Measurements from ENCODE around the gene SPSB3. TPM values are rescaled to one million over a fixed set of nuclear protein-coding genes. Genes with fewer than 3 reads are reported as not detected.
A peak's percentile ranks its signal among the peaks of the same experiment; 100 is the strongest.

SPSB3 gene
- total and polyA plus RNA-seq, 2 of the 13 experiments (the other 11 are each of a cell fraction or from before 2014, with no cell fraction given) = 13.2 to 21.9 TPM

GRCh38 chr16:1825864-1826690 lies 43.7 kb upstream of the SPSB3 start (continued):
- TF ChIP-seq CREB1 (IDR thresholded peaks at IDR 0.05) (no peak), CREB1 (CRISPR knock-in tag; IDR thresholded peaks at IDR 0.05) (no peak), RCOR2 (CRISPR knock-in tag; IDR thresholded peaks at IDR 0.05) (peak; percentile 11; the same call in 1 of the 2 replicates), HBP1 (CRISPR knock-in tag; IDR thresholded peaks at IDR 0.05; ENCODE audit: low read depth) (no peak), ATM (IDR thresholded peaks at IDR 0.05; ENCODE audit: borderline replicate concordance) (no peak), ZKSCAN5 (CRISPR knock-in tag; IDR thresholded peaks at IDR 0.05) (0 out of 2 replicates have a peak, but pooled peaks have one; percentile 34), TBX2 (CRISPR knock-in tag; IDR thresholded peaks at IDR 0.05; ENCODE audit: borderline replicate concordance) (peak; percentile 35; the same call in 1 of the 2 replicates), ZSCAN31 (CRISPR knock-in tag; IDR thresholded peaks at IDR 0.05; ENCODE audit: low read depth) (0 out of 2 replicates have a peak, but pooled peaks have one; percentile 47), GATA4 (IDR thresholded peaks at IDR 0.05; ENCODE audit: borderline replicate concordance, low read depth) (no peak), KAT8 (CRISPR knock-in tag; IDR thresholded peaks at IDR 0.05) (no peak), ZBTB8A (CRISPR knock-in tag; IDR thresholded peaks at IDR 0.05; ENCODE audit: borderline replicate concordance, low read depth) (no peak), ZMAT5 (CRISPR knock-in tag; IDR thresholded peaks at IDR 0.05; ENCODE audit: borderline replicate concordance, low read depth) (no peak), PTBP1 (IDR thresholded peaks at IDR 0.05; ENCODE audit: low read depth, low read length, poor library complexity, severe bottlenecking) (no peak), MATR3 (CRISPR knock-in tag; IDR thresholded peaks at IDR 0.05) (no peak), ZMYM2 (CRISPR knock-in tag; IDR thresholded peaks at IDR 0.05) (peak; percentile 14; the same call in 1 of the 2 replicates), PBX3 (CRISPR knock-in tag; IDR thresholded peaks at IDR 0.05; ENCODE audit: borderline replicate concordance) (no peak), ZNF564 (CRISPR knock-in tag; IDR thresholded peaks at IDR 0.05) (no peak), SUZ12 (IDR thresholded peaks at IDR 0.05; ENCODE audit: low read depth, low read length) (no peak), ZNF121 (CRISPR knock-in tag; IDR thresholded peaks at IDR 0.05) (no peak), ZNF337 (CRISPR knock-in tag; IDR thresholded peaks at IDR 0.05; ENCODE audit: borderline replicate concordance, low read depth) (no peak), JUN (CRISPR knock-in tag; IDR thresholded peaks at IDR 0.05) (no peak), FOXJ3 (CRISPR knock-in tag; IDR thresholded peaks at IDR 0.05; ENCODE audit: borderline replicate concordance) (no peak)
- TF ChIP-seq, protein P1, sequence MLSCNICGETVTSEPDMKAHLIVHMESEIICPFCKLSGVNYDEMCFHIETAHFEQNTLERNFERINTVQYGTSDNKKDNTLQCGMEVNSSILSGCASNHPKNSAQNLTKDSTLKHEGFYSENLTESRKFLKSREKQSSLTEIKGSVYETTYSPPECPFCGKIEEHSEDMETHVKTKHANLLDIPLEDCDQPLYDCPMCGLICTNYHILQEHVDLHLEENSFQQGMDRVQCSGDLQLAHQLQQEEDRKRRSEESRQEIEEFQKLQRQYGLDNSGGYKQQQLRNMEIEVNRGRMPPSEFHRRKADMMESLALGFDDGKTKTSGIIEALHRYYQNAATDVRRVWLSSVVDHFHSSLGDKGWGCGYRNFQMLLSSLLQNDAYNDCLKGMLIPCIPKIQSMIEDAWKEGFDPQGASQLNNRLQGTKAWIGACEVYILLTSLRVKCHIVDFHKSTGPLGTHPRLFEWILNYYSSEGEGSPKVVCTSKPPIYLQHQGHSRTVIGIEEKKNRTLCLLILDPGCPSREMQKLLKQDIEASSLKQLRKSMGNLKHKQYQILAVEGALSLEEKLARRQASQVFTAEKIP (CRISPR knock-in tag; IDR thresholded peaks at IDR 0.05; ENCODE audit: borderline replicate concordance) = no peak

Measured in HepG2 (cell line).